RWPE2 (cell line): ENCODE measurements around the gene MXRA5.

ENCODE experiments used
- ATAC-seq: fragments of 200-7000 bp; cut with Tn5 transposase; 3 replicates; pipeline ENCODE4 v1.9.1; 2021; ENCODE audit warnings: low read depth
- DNase-seq: peaks from one replicate; pipeline ENCODE4 v3.0.0-alpha.2; 2020; ENCODE audit warnings: low spot score
- H3K27ac ChIP-seq: fragments of 450-650 bp; 2 replicates; pipeline ENCODE4 v1.5.1; 2017; ENCODE audit warnings: mild to moderate bottlenecking; ENCODE audit not compliant: poor library complexity, severe bottlenecking
- H3K27me3 ChIP-seq: fragments of 250-450 bp; sonication (Bioruptor Pico); 2 replicates; pipeline ENCODE4 v1.5.1; 2021; ENCODE audit warnings: mild to moderate bottlenecking, moderate library complexity; ENCODE audit not compliant: insufficient read depth, poor library complexity, severe bottlenecking
- H3K36me3 ChIP-seq: fragments of 250-450 bp; sonication (Bioruptor Pico); 2 replicates; pipeline ENCODE4 v1.5.1; 2020; ENCODE audit warnings: low read depth, mild to moderate bottlenecking, moderate library complexity
- H3K4me1 ChIP-seq: fragments of 250-450 bp; sonication (Bioruptor Pico); 2 replicates; pipeline ENCODE4 v1.5.1; 2021; ENCODE audit warnings: mild to moderate bottlenecking, moderate library complexity; ENCODE audit not compliant: insufficient read depth, poor library complexity, severe bottlenecking
- H3K4me3 ChIP-seq: fragments of 250-450 bp; sonication (Bioruptor Pico); 2 replicates; pipeline ENCODE4 v1.5.1; 2021; ENCODE audit warnings: mild to moderate bottlenecking, moderate library complexity; ENCODE audit not compliant: severe bottlenecking
- H3K9me3 ChIP-seq: fragments of 250-450 bp; sonication (Bioruptor Pico); 2 replicates; pipeline ENCODE4 v1.5.1; 2021; ENCODE audit warnings: mild to moderate bottlenecking, moderate library complexity; ENCODE audit not compliant: severe bottlenecking
- CTCF ChIP-seq: fragments of 450-650 bp; IDR thresholded peaks from one replicate; pipeline ENCODE4 v1.5.1; 2017; ENCODE audit warnings: mild to moderate bottlenecking, moderate library complexity; ENCODE audit not compliant: poor library complexity, severe bottlenecking

The MXRA5 gene

GRCh38 chrX:3263681-3264126 is 82.7 kb downstream of the MXRA5 start:
- no peak for DNase-seq
- no peak for ATAC-seq
- peaks cover 19% of the 10 kb centered on the region for H3K4me1 ChIP-seq
- no peak for TF ChIP-seq CTCF
- no peak overlapping the region for H3K4me3 ChIP-seq
- no peaks in the 10 kb centered on the region for H3K27me3 ChIP-seq
- no peaks in the 10 kb centered on the region for H3K9me3 ChIP-seq
- no peaks in the 10 kb centered on the region for H3K36me3 ChIP-seq
- H3K27ac ChIP-seq: peak overlapping the region; percentile 75

GRCh38 chrX:3262901-3263300 is 83.6 kb downstream of the MXRA5 start:
- peak overlapping the region; percentile 75 for H3K27ac ChIP-seq
- no peaks in the 10 kb centered on the region for H3K36me3 ChIP-seq
- H3K9me3 ChIP-seq: no peaks in the 10 kb centered on the region
- TF ChIP-seq CTCF: no peak
- H3K27me3 ChIP-seq: no peaks in the 10 kb centered on the region
- peaks cover 16% of the 10 kb centered on the region for H3K4me1 ChIP-seq
- ATAC-seq: peak; percentile 93
- no peak overlapping the region for H3K4me3 ChIP-seq
- DNase-seq: peak; percentile 27
